ENCODE measurements around the gene FAM193A. TPM values are rescaled to one million over a fixed set of nuclear protein-coding genes. Genes with fewer than 3 reads are reported as not detected.
A peak's percentile ranks its signal among the peaks of the same experiment; 100 is the strongest.

FAM193A gene
- total and polyA plus RNA-seq, 2 donors (not counting 1 experiment from before 2014, with no cell fraction given): 16.0 to 62.7 TPM

DNA sequence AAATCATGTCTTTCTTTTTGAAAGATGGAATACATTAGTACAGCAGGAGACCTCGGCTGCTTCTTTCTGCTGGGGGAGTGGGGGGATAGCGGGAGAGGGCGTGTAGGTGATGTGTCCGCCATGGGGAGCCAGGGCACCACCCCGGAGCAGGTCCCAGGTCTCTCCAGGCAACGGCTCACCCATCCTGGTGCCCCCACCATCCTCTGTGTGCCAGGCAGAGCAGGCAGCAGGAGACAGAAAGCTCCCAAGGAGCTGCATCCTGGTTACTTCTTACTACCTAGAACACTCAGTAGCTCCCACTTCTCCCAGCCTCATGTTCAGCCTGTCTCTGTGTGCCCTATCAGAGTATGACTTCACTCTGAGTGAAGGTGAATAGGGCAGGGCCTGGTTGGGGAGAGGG, 196.1 kb downstream of the FAM193A start:
- H3K9me3 ChIP-seq (ENCODE audit: control extremely low read depth in 1 of 3, control insufficient read depth in 2 of 3, insufficient read depth in 1 of 3, low read length in 2 of 3): peaks cover 2 to 13% (median 4%) of the 10 kb centered on the region in 3 donors
- no peaks in the 10 kb centered on the region for H4K20me1 ChIP-seq (ENCODE audit: control insufficient read depth, insufficient read depth, low read length, poor library complexity, severe bottlenecking)
- no peak overlapping the region for H3K4me3 ChIP-seq (ENCODE audit: control extremely low read depth in 1 of 5, extremely low read depth in 1 of 5, insufficient read depth in 1 of 5, low read depth in 2 of 5, low read length in 4 of 5)
- no peak for ATAC-seq (ENCODE audit: low read depth)
- Mint-ChIP-seq H3K27me3 (no peaks in the 10 kb centered on the region), H3K9me3 (ENCODE audit: insufficient read depth) (peaks cover 2% of the 10 kb centered on the region), H3K4me3 (no peak overlapping the region), H3K27ac (peak overlapping the region; percentile 26), H3K4me1 (peaks cover 8% of the 10 kb centered on the region)
- no peaks in the 10 kb centered on the region for H3K79me2 ChIP-seq (ENCODE audit: control insufficient read depth, insufficient read depth, low read length)
- H3K27ac ChIP-seq (ENCODE audit: low read length in 2 of 2): no peak overlapping the region
- peaks cover 3 to 34% of the 10 kb centered on the region in 2 experiments for H3K36me3 ChIP-seq (replicated peaks in 1 of 2; ENCODE audit: control extremely low read depth in 1 of 2, control insufficient read depth in 1 of 2, extremely low read depth in 1 of 2, insufficient read depth in 2 of 2, low read length in 1 of 2)
- intact Hi-C loops (cut with micrococcal nuclease): no loop called here
- CTCF ChIA-PET: no interaction called here
- H3K9ac ChIP-seq (ENCODE audit: low read length): no peak overlapping the region
- POLR2A ChIA-PET: no interaction called here
- DNase-seq: no peak
- no peaks in the 10 kb centered on the region for H3K27me3 ChIP-seq (replicated peaks in 1 of 4; ENCODE audit: control extremely low read depth in 1 of 4, control insufficient read depth in 3 of 4, insufficient read depth in 4 of 4, low read length in 3 of 4)
- WGBS (ENCODE audit: insufficient coverage): 98% methylated on average over 6 of the region's 6 CpGs
- peaks cover 5 to 6% of the 10 kb centered on the region in 2 donors for H3K4me1 ChIP-seq (ENCODE audit: control insufficient read depth in 2 of 2, insufficient read depth in 2 of 2, low read length in 2 of 2)
- TF ChIP-seq EZH2 (IDR thresholded peaks at IDR 0.05; ENCODE audit: borderline replicate concordance, insufficient read depth, low read depth, low read length, poor library complexity, severe bottlenecking): no peak
- TF ChIP-seq, protein P1, sequence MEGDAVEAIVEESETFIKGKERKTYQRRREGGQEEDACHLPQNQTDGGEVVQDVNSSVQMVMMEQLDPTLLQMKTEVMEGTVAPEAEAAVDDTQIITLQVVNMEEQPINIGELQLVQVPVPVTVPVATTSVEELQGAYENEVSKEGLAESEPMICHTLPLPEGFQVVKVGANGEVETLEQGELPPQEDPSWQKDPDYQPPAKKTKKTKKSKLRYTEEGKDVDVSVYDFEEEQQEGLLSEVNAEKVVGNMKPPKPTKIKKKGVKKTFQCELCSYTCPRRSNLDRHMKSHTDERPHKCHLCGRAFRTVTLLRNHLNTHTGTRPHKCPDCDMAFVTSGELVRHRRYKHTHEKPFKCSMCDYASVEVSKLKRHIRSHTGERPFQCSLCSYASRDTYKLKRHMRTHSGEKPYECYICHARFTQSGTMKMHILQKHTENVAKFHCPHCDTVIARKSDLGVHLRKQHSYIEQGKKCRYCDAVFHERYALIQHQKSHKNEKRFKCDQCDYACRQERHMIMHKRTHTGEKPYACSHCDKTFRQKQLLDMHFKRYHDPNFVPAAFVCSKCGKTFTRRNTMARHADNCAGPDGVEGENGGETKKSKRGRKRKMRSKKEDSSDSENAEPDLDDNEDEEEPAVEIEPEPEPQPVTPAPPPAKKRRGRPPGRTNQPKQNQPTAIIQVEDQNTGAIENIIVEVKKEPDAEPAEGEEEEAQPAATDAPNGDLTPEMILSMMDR (IDR thresholded peaks at IDR 0.05): no peak
- no peak overlapping the region for H3K4me2 ChIP-seq (replicated peaks; ENCODE audit: low read depth, low read length, poor library complexity, severe bottlenecking)
- H2AFZ ChIP-seq (ENCODE audit: insufficient read depth, low read depth, low read length, poor library complexity, severe bottlenecking): no peak overlapping the region

DNA sequence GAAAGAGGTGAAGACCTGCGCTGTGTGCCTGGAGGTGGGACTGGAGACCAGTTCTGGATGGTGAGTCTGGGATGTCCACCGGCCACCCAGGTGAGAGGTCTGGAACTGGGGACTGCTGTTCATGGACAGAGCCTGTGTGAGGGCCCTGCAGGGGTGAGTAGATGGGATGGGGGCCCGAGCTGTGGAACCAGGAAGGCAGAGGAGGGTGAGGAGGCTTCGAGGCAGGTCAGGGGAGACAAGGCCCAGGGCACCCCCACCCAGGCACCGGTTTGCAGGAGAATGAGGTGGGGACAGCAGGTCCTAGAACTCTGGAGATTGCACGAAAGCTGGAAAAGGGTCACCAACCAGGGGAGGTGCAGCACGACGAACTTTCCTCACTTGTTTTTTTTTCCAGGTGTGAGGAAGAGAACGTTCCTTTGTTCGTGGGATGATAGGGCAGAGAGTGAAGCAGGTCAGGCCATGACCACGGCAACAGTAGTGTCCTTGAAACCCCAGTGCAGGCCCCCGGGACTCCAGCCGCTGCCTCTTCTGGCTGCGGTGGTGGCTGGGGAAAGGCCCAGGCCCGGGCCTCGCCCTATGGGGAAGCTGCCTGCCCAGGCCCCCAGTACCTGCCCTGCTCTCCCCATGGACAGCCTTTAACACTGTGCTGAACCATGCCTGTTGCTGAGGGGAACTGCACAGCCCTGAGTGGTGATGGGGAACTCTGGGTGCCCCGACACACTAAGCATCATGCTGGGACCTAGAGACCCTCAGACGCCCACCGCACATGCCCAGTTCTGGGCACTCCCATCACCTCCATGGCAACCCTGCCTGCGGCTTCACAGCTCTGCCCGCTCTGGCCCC, 196.8 kb downstream of the FAM193A start:
- H3K27me3 ChIP-seq (replicated peaks in 1 of 4; ENCODE audit: control extremely low read depth in 1 of 4, control insufficient read depth in 3 of 4, insufficient read depth in 4 of 4, low read length in 3 of 4): no peaks in the 10 kb centered on the region
- ChIA-PET POLR2A (no interaction called here), CTCF (no interaction called here)
- DNase-seq (no peak), ATAC-seq (ENCODE audit: low read depth) (no peak)
- H3K9ac ChIP-seq (ENCODE audit: low read length): no peak overlapping the region
- Mint-ChIP-seq H3K9me3 (ENCODE audit: insufficient read depth) (peaks cover 2% of the 10 kb centered on the region), H3K4me1 (peaks cover 8% of the 10 kb centered on the region), H3K27ac (peak overlapping the region; percentile 26), H3K27me3 (no peaks in the 10 kb centered on the region), H3K4me3 (no peak overlapping the region)
- TF ChIP-seq, protein P1 (IDR thresholded peaks at IDR 0.05): no peak
- TF ChIP-seq EZH2 (IDR thresholded peaks at IDR 0.05; ENCODE audit: borderline replicate concordance, insufficient read depth, low read depth, low read length, poor library complexity, severe bottlenecking): no peak
- no peak overlapping the region for H2AFZ ChIP-seq (ENCODE audit: insufficient read depth, low read depth, low read length, poor library complexity, severe bottlenecking)
- H3K4me3 ChIP-seq (ENCODE audit: control extremely low read depth in 1 of 5, extremely low read depth in 1 of 5, insufficient read depth in 1 of 5, low read depth in 2 of 5, low read length in 4 of 5): no peak overlapping the region
- no peaks in the 10 kb centered on the region for H4K20me1 ChIP-seq (ENCODE audit: control insufficient read depth, insufficient read depth, low read length, poor library complexity, severe bottlenecking)
- peaks cover 2 to 13% (median 4%) of the 10 kb centered on the region in 3 donors for H3K9me3 ChIP-seq (ENCODE audit: control extremely low read depth in 1 of 3, control insufficient read depth in 2 of 3, insufficient read depth in 1 of 3, low read length in 2 of 3)
- H3K36me3 ChIP-seq (replicated peaks in 1 of 2; ENCODE audit: control extremely low read depth in 1 of 2, control insufficient read depth in 1 of 2, extremely low read depth in 1 of 2, insufficient read depth in 2 of 2, low read length in 1 of 2): peaks cover 2 to 34% of the 10 kb centered on the region in 2 experiments
- peaks cover 5 to 6% of the 10 kb centered on the region in 2 donors for H3K4me1 ChIP-seq (ENCODE audit: control insufficient read depth in 2 of 2, insufficient read depth in 2 of 2, low read length in 2 of 2)
- WGBS (ENCODE audit: insufficient coverage): 93% methylated on average over 21 of the region's 21 CpGs
- no peak overlapping the region for H3K4me2 ChIP-seq (replicated peaks; ENCODE audit: low read depth, low read length, poor library complexity, severe bottlenecking)
- H3K27ac ChIP-seq (ENCODE audit: low read length in 2 of 2): no peak overlapping the region
- no peaks in the 10 kb centered on the region for H3K79me2 ChIP-seq (ENCODE audit: control insufficient read depth, insufficient read depth, low read length)
- intact Hi-C loops (cut with micrococcal nuclease): no loop called here

All from B cell (primary cell).